H9 (cell line): Measurements from ENCODE around the gene SLC35A3. TPM values are rescaled to one million over a fixed set of nuclear protein-coding genes. Genes with fewer than 3 reads are reported as not detected.

ENCODE experiments used
- DNase-seq: peaks from one replicate; pipeline ENCODE4 v3.0.0-alpha.2; 2017
- H2AFZ ChIP-seq: one replicate; pipeline ENCODE4 v1.6.1; 2013; ENCODE audit warnings: mild to moderate bottlenecking, low read length, control low read depth, moderate library complexity
- H2AK5ac ChIP-seq: 2 replicates; pipeline ENCODE4 v1.6.1; 2013; ENCODE audit warnings: low read length, control low read depth, mixed read lengths; ENCODE audit not compliant: insufficient read length
- H2BK120ac ChIP-seq: one replicate; pipeline ENCODE4 v1.6.1; 2013; ENCODE audit warnings: low read depth, mild to moderate bottlenecking, low read length, control low read depth, inconsistent platforms; ENCODE audit not compliant: poor library complexity, severe bottlenecking
- H2BK12ac ChIP-seq: 2 replicates; pipeline ENCODE4 v1.6.1; 2013; ENCODE audit warnings: low read length, control low read depth, mixed read lengths, low read depth; ENCODE audit not compliant: insufficient read length
- H2BK15ac ChIP-seq: 2 replicates; pipeline ENCODE4 v1.6.1; 2013; ENCODE audit warnings: low read depth, low read length, control low read depth
- H2BK20ac ChIP-seq: one replicate; pipeline ENCODE4 v1.6.1; 2013; ENCODE audit warnings: low read depth, mild to moderate bottlenecking, low read length, control low read depth, inconsistent platforms; ENCODE audit not compliant: poor library complexity, severe bottlenecking
- H2BK5ac ChIP-seq: 2 replicates; pipeline ENCODE4 v1.6.1; 2013; ENCODE audit warnings: low read length, control low read depth, mixed read lengths; ENCODE audit not compliant: insufficient read length
- H3K14ac ChIP-seq: 2 replicates; pipeline ENCODE4 v1.6.1; 2013; ENCODE audit warnings: low read length, control low read depth; ENCODE audit not compliant: insufficient read depth
- H3K18ac ChIP-seq: 2 replicates; pipeline ENCODE4 v1.6.1; 2013; ENCODE audit warnings: low read depth, mild to moderate bottlenecking, mixed read lengths, low read length, control low read depth; ENCODE audit not compliant: insufficient read length
- H3K23ac ChIP-seq: 2 replicates; pipeline ENCODE4 v1.6.1; 2013; ENCODE audit warnings: low read length, control low read depth, mixed read lengths, low read depth; ENCODE audit not compliant: insufficient read length
- H3K23me2 ChIP-seq: 2 replicates; pipeline ENCODE4 v1.6.1; 2013; ENCODE audit warnings: low read depth, mild to moderate bottlenecking, mixed read lengths, low read length, control low read depth; ENCODE audit not compliant: insufficient read length, poor library complexity, severe bottlenecking
- H3K27ac ChIP-seq: 2 replicates; pipeline ENCODE4 v1.5.1; 2013; ENCODE audit warnings: low read length, control low read depth, mixed read lengths, low read depth; ENCODE audit not compliant: insufficient read length
- H3K27me3 ChIP-seq: 2 replicates; pipeline ENCODE4 v1.6.1; 2013; ENCODE audit warnings: low read length, control low read depth, inconsistent platforms; ENCODE audit not compliant: insufficient read depth
- H3K4ac ChIP-seq: 2 replicates; pipeline ENCODE4 v1.6.1; 2013; ENCODE audit warnings: low read depth, mild to moderate bottlenecking, control low read depth, inconsistent platforms, low read length, moderate library complexity
- H3K4me1 ChIP-seq: 2 replicates; pipeline ENCODE4 v1.6.1; 2013; ENCODE audit warnings: low read length, control low read depth, inconsistent platforms; ENCODE audit not compliant: insufficient read depth
- H3K4me2 ChIP-seq: 2 replicates; pipeline ENCODE4 v1.6.1; 2013; ENCODE audit warnings: low read length, control low read depth, mixed read lengths; ENCODE audit not compliant: insufficient read length, insufficient read depth
- H3K56ac ChIP-seq: 2 replicates; pipeline ENCODE4 v1.6.1; 2013; ENCODE audit warnings: low read depth, mild to moderate bottlenecking, mixed read lengths, low read length, control low read depth; ENCODE audit not compliant: insufficient read length
- H3K79me1 ChIP-seq: 2 replicates; pipeline ENCODE4 v1.6.1; 2013; ENCODE audit warnings: low read depth, mild to moderate bottlenecking, moderate library complexity, low read length, control low read depth, inconsistent platforms; ENCODE audit not compliant: insufficient read depth, poor library complexity, severe bottlenecking
- H3K79me2 ChIP-seq: 2 replicates; pipeline ENCODE4 v1.6.1; 2013; ENCODE audit warnings: low read length, control low read depth, inconsistent platforms; ENCODE audit not compliant: insufficient read depth
- H3K9ac ChIP-seq: 2 replicates; pipeline ENCODE4 v1.6.1; 2013; ENCODE audit warnings: low read length, control low read depth, mixed read lengths; ENCODE audit not compliant: insufficient read length; ENCODE audit errors: extremely low read depth
- H3K9me3 ChIP-seq: one replicate; pipeline ENCODE4 v1.6.1; 2013; ENCODE audit warnings: low read depth, low read length, inconsistent platforms; ENCODE audit not compliant: control insufficient read depth
- H3T11ph ChIP-seq: one replicate; pipeline ENCODE4 v1.6.1; 2013; ENCODE audit warnings: mild to moderate bottlenecking, low read length, control low read depth, inconsistent platforms
- H4K20me1 ChIP-seq: one replicate; pipeline ENCODE4 v1.6.1; 2013; ENCODE audit not compliant: control insufficient read depth, insufficient read length, insufficient read depth
- H4K5ac ChIP-seq: 2 replicates; pipeline ENCODE4 v1.6.1; 2013; ENCODE audit warnings: low read depth, mild to moderate bottlenecking, mixed read lengths, low read length, control low read depth; ENCODE audit not compliant: insufficient read length
- H4K8ac ChIP-seq: replicated peaks from 2 replicates; pipeline ENCODE4 v1.6.1; 2013; ENCODE audit warnings: low read length, control low read depth, mixed read lengths, low read depth; ENCODE audit not compliant: insufficient read length
- H4K91ac ChIP-seq: 2 replicates; pipeline ENCODE4 v1.6.1; 2013; ENCODE audit warnings: low read depth, mild to moderate bottlenecking, moderate library complexity, mixed read lengths, low read length, control low read depth; ENCODE audit not compliant: insufficient read length
- H3K27ac Mint-ChIP-seq, 3 experiments: 2 replicates in 2 of 3; 3 replicates in 1 of 3; pipeline ENCODE4 v1.8.0; 2020 to 2021; ENCODE audit warnings: mixed read lengths in 3 of 3, mild to moderate bottlenecking in 1 of 3, moderate library complexity in 1 of 3
- H3K27me3 Mint-ChIP-seq: 2 replicates; pipeline ENCODE4 v1.8.0; 2021; ENCODE audit warnings: low read depth, mild to moderate bottlenecking, moderate library complexity, mixed read lengths
- H3K36me3 Mint-ChIP-seq, 3 experiments: 2 replicates in 2 of 3; 3 replicates in 1 of 3; pipeline ENCODE4 v1.8.0; 2020 to 2021; ENCODE audit warnings: low read depth in 3 of 3, mixed read lengths in 3 of 3; ENCODE audit not compliant: insufficient read depth in 1 of 3
- H3K4me1 Mint-ChIP-seq, 2 experiments: 2 replicates each; pipeline ENCODE4 v1.8.0; 2020; ENCODE audit warnings: mixed read lengths in 2 of 2
- H3K4me3 Mint-ChIP-seq, 2 experiments: 2 replicates in 1 of 2; 3 replicates in 1 of 2; pipeline ENCODE4 v1.8.0; 2020 to 2021; ENCODE audit warnings: mild to moderate bottlenecking in 2 of 2, mixed read lengths in 2 of 2, moderate library complexity in 1 of 2
- H3K9me3 Mint-ChIP-seq, 2 experiments: 2 replicates in 1 of 2; 3 replicates in 1 of 2; pipeline ENCODE4 v1.8.0; 2020; ENCODE audit warnings: mild to moderate bottlenecking in 2 of 2, mixed read lengths in 2 of 2, moderate library complexity in 1 of 2
- WGBS: extraction: QIAGEN DNeasy Blood & Tissue Kit; methylation state at CpG from one replicate; pipeline ENCODE4 v1.1.7; 2013; ENCODE audit warnings: missing lambda C conversion rate, low lambda C conversion rate, mixed read lengths; ENCODE audit not compliant: insufficient read length; ENCODE audit errors: extremely low coverage; 5-methylcytosine and 5-hydroxymethylcytosine counted together
- total RNA-seq: library from RNA; stranded (reverse); gene quantifications from 2 replicates; pipeline ENCODE4 v1.2.1, GENCODE V29; 2021
- TF ChIP-seq, protein P1 (sequence below): fragments of 200-600 bp; sonication (generic); conservative IDR thresholded peaks from 3 replicates; pipeline ENCODE4 v1.8.0; 2021; ENCODE audit warnings: antibody characterized with exemption, mild to moderate bottlenecking

The SLC35A3 gene
- total RNA-seq, 1 experiment from 2014 or later, result 15.1 TPM

DNA sequence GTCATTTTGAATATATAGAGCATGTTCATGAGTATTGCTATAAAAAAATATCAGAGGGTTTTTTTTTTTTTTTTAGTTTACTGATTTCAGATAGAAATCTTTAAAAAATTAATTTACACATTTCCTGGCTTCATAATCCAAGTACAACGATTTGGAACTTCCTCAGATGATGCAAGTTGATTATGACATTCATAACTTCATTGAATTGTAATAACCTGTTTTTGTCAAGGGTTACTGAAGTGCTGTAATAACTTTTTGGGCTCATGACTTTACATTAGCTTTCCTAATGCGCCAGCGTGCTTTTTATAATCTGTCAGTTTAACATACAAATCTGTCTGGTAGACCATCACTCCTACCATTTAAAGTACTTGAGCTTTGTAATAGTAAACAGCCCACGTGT is 81.6 kb downstream of the SLC35A3 start:
- Histone ChIP-seq H4K8ac (no peak overlapping the region), H2AK5ac (no peak overlapping the region), H3K79me2 (peaks cover 21% of the 10 kb centered on the region; the same call in 1 of the 2 replicates), H2BK12ac (no peak overlapping the region), H3T11ph (no peak overlapping the region), H2BK15ac (no peak overlapping the region), H3K4me2 (no peak overlapping the region), H3K14ac (no peak overlapping the region), H2BK120ac (no peak overlapping the region), H2AFZ (no peak overlapping the region), H3K27ac (no peak overlapping the region), H3K9ac (no peak overlapping the region), H2BK5ac (no peak overlapping the region), H3K4me1 (peaks cover 4% of the 10 kb centered on the region; the same call in 1 of the 2 replicates), H3K9me3 (no peaks in the 10 kb centered on the region), H3K27me3 (no peaks in the 10 kb centered on the region), H4K20me1 (no peaks in the 10 kb centered on the region), H3K79me1 (peaks cover 3% of the 10 kb centered on the region), H3K4ac (no peak overlapping the region), H3K18ac (no peak overlapping the region), H3K23me2 (no peaks in the 10 kb centered on the region), H2BK20ac (no peak overlapping the region), H4K91ac (no peak overlapping the region), H4K5ac (no peak overlapping the region), H3K23ac (no peak overlapping the region), H3K56ac (no peak overlapping the region)
- DNase-seq, result no peak
- TF ChIP-seq, protein P1, sequence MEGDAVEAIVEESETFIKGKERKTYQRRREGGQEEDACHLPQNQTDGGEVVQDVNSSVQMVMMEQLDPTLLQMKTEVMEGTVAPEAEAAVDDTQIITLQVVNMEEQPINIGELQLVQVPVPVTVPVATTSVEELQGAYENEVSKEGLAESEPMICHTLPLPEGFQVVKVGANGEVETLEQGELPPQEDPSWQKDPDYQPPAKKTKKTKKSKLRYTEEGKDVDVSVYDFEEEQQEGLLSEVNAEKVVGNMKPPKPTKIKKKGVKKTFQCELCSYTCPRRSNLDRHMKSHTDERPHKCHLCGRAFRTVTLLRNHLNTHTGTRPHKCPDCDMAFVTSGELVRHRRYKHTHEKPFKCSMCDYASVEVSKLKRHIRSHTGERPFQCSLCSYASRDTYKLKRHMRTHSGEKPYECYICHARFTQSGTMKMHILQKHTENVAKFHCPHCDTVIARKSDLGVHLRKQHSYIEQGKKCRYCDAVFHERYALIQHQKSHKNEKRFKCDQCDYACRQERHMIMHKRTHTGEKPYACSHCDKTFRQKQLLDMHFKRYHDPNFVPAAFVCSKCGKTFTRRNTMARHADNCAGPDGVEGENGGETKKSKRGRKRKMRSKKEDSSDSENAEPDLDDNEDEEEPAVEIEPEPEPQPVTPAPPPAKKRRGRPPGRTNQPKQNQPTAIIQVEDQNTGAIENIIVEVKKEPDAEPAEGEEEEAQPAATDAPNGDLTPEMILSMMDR, result no peak
- Mint-ChIP-seq H3K27me3 (no peaks in the 10 kb centered on the region), H3K4me3 (no peak overlapping the region), H3K36me3 (peaks cover 2 to 15% (median 15%) of the 10 kb centered on the region in 3 experiments; a peak in 6 of 7 replicates), H3K27ac (no peak overlapping the region), H3K9me3 (no peaks in the 10 kb centered on the region), H3K4me1 (peaks cover 29% of the 10 kb centered on the region in 2 experiments)
- no CpG with 5 or more reads among the region's 4 CpGs for WGBS
